Measurements from ENCODE around the gene SERINC2. TPM values are rescaled to one million over a fixed set of nuclear protein-coding genes. Genes with fewer than 3 reads are reported as not detected.

The SERINC2 gene
- polyA plus RNA-seq, 1 donor (not counting 4 experiments of a cell fraction or from before 2014, with no cell fraction given): 171 TPM

GRCh38 chr1:31372751-31373055 is 40.3 kb upstream of the SERINC2 start:
- Histone ChIP-seq H2AFZ (ENCODE audit: control insufficient read depth, low read length) (no peak overlapping the region), H3K4me2 (ENCODE audit: control insufficient read depth, extremely low read depth, insufficient read depth, low read depth, low read length) (peak overlapping the region; percentile 89), H4K20me1 (ENCODE audit: control insufficient read depth, extremely low read depth, insufficient read depth, low read length) (no peaks in the 10 kb centered on the region), H3K27me3 (ENCODE audit: control insufficient read depth, extremely low read depth, insufficient read depth, low read length) (no peaks in the 10 kb centered on the region), H3K36me3 (ENCODE audit: control insufficient read depth in 2 of 2, extremely low read depth in 1 of 2, insufficient read depth in 2 of 2, low read length in 2 of 2) (no peaks in the 10 kb centered on the region), H3K4me1 (ENCODE audit: control insufficient read depth, extremely low read depth, insufficient read depth, low read length) (peaks cover 19% of the 10 kb centered on the region), H3K9me1 (ENCODE audit: control insufficient read depth, extremely low read depth, insufficient read depth, low read length) (no peaks in the 10 kb centered on the region), H3K27ac (ENCODE audit: control insufficient read depth, insufficient read depth, low read length) (no peak overlapping the region), H3K9ac (ENCODE audit: control insufficient read depth, extremely low read depth, insufficient read depth, low read length) (no peak overlapping the region), H3K9me3 (ENCODE audit: control insufficient read depth, low read depth, low read length) (no peaks in the 10 kb centered on the region), H3K4me3 (ENCODE audit: control insufficient read depth in 2 of 3, extremely low read depth in 1 of 3, insufficient read depth in 2 of 3, low read depth in 1 of 3, low read length in 3 of 3) (no peak overlapping the region), H3K79me2 (ENCODE audit: control insufficient read depth, insufficient read depth, low read length) (no peaks in the 10 kb centered on the region)
- TF ChIP-seq, protein P1, sequence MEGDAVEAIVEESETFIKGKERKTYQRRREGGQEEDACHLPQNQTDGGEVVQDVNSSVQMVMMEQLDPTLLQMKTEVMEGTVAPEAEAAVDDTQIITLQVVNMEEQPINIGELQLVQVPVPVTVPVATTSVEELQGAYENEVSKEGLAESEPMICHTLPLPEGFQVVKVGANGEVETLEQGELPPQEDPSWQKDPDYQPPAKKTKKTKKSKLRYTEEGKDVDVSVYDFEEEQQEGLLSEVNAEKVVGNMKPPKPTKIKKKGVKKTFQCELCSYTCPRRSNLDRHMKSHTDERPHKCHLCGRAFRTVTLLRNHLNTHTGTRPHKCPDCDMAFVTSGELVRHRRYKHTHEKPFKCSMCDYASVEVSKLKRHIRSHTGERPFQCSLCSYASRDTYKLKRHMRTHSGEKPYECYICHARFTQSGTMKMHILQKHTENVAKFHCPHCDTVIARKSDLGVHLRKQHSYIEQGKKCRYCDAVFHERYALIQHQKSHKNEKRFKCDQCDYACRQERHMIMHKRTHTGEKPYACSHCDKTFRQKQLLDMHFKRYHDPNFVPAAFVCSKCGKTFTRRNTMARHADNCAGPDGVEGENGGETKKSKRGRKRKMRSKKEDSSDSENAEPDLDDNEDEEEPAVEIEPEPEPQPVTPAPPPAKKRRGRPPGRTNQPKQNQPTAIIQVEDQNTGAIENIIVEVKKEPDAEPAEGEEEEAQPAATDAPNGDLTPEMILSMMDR (optimal IDR thresholded peaks at IDR 0.05 in 1 of 3, IDR thresholded peaks at IDR 0.05 in 1 of 3, conservative IDR thresholded peaks at IDR 0.05 in 1 of 3; ENCODE audit: extremely low read depth in 1 of 3, insufficient read depth in 2 of 3, low read length in 3 of 3): no peak
- no peak for TF ChIP-seq EZH2 (IDR thresholded peaks at IDR 0.05; ENCODE audit: low read length)
- no peak for FAIRE-seq
- dilution Hi-C loops (cut with MboI; ENCODE audit: extremely low pct_ligation_motif_present, low sequenced_read_pairs): no loop called here
- DNase-seq (ENCODE audit: low read depth, low spot score): no peak

DNA sequence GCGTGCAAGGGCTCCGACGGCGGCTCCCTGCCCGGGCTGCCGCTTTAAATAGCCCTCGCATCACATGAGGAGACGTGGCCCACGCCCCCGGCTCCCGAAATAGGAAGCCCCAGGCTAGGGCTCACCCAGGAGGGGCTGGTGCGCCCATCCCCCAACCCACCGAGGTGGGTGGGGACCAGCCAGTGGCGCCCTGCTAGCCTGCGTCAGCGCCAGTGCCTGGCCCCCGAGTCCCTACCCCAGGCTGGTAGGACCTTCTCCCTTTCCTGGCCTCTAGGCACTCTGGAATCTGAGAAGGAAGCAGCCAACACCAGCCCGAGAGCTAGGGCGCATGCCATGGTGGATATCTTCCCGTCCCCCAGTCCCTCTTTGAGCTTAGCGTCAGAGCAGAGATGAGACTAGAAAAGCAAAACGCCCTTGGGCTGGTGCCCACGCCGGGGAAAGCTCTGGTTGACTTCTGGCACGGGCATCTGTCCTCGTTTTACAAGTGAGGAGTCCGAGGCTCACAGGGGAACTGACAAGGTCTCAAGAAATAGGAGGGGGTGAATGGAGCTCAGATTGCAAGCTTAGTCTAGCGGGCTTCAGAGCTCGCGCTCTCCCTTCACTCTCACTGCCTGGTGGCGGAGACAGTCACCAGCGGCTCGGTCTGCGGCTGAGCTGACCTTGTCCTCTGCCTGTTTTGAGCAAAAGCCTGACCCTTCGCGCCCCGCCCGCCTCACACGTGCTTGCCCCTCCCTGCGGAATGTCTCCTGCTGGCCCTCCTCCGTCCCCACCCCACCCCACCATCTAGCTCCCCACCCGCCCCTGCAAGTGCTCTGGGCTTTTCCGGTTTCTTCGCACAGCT is 39.7 kb upstream of the SERINC2 start, which contains the start of gene FABP3:
FABP3 (minus strand) TSS at position 21 of the 841 bp plus-strand sequence. CDS start 62 bp downstream, outside the sequence.
- H3K9ac ChIP-seq (ENCODE audit: control insufficient read depth, extremely low read depth, insufficient read depth, low read length): peak within 1 kb of the TSS; percentile 53
- DNase-seq (ENCODE audit: low read depth, low spot score) (no peak), FAIRE-seq (no peak)
- no peak within 1 kb of the TSS for H3K27ac ChIP-seq (ENCODE audit: control insufficient read depth, insufficient read depth, low read length)
- peak within 1 kb of the TSS; percentile 89 for H3K4me2 ChIP-seq (ENCODE audit: control insufficient read depth, extremely low read depth, insufficient read depth, low read depth, low read length)
- H3K4me3 ChIP-seq (ENCODE audit: control insufficient read depth in 2 of 3, extremely low read depth in 1 of 3, insufficient read depth in 2 of 3, low read depth in 1 of 3, low read length in 3 of 3): peak within 1 kb of the TSS in 2 of 3 experiments; percentile 46 to 73
- H3K36me3 ChIP-seq (ENCODE audit: control insufficient read depth in 2 of 2, extremely low read depth in 1 of 2, insufficient read depth in 2 of 2, low read length in 2 of 2): no peaks in the 10 kb centered on the region
- H4K20me1 ChIP-seq (ENCODE audit: control insufficient read depth, extremely low read depth, insufficient read depth, low read length): no peaks in the 10 kb centered on the region
- peak within 1 kb of the TSS; percentile 65 for H2AFZ ChIP-seq (ENCODE audit: control insufficient read depth, low read length)
- H3K27me3 ChIP-seq (ENCODE audit: control insufficient read depth, extremely low read depth, insufficient read depth, low read length): no peaks in the 10 kb centered on the region
- H3K9me1 ChIP-seq (ENCODE audit: control insufficient read depth, extremely low read depth, insufficient read depth, low read length): no peaks in the 10 kb centered on the region
- TF ChIP-seq, protein P1 (optimal IDR thresholded peaks at IDR 0.05 in 1 of 3, IDR thresholded peaks at IDR 0.05 in 1 of 3, conservative IDR thresholded peaks at IDR 0.05 in 1 of 3; ENCODE audit: extremely low read depth in 1 of 3, insufficient read depth in 2 of 3, low read length in 3 of 3): peak in 2 of 3 experiments; percentile 1 to 7
- TF ChIP-seq EZH2 (IDR thresholded peaks at IDR 0.05; ENCODE audit: low read length): no peak
- H3K9me3 ChIP-seq (ENCODE audit: control insufficient read depth, low read depth, low read length): no peaks in the 10 kb centered on the region
- dilution Hi-C loops (cut with MboI; ENCODE audit: extremely low pct_ligation_motif_present, low sequenced_read_pairs): no loop called here
- no peaks in the 10 kb centered on the region for H3K79me2 ChIP-seq (ENCODE audit: control insufficient read depth, insufficient read depth, low read length)
- peaks cover 19% of the 10 kb centered on the region for H3K4me1 ChIP-seq (ENCODE audit: control insufficient read depth, extremely low read depth, insufficient read depth, low read length)
